HEK293T (cell line): ENCODE measurements around the gene CHAF1B.

Experiments used
- BHLHE40 ChIP-seq: fragments of 450-650 bp; IDR thresholded peaks from 2 replicates; pipeline ENCODE4 v1.6.1; 2016; ENCODE audit warnings: mild to moderate bottlenecking, moderate library complexity, borderline replicate concordance
- FOXA1 ChIP-seq: fragments of 450-650 bp; IDR thresholded peaks from 2 replicates; pipeline ENCODE4 v1.6.1; 2016; ENCODE audit warnings: mild to moderate bottlenecking
- FOXK2 ChIP-seq: fragments of 450-650 bp; IDR thresholded peaks from 2 replicates; pipeline ENCODE4 v1.6.1; 2016; ENCODE audit warnings: mild to moderate bottlenecking
- FOXM1 ChIP-seq: fragments of 450-650 bp; IDR thresholded peaks from 2 replicates; pipeline ENCODE4 v1.6.1; 2017; ENCODE audit warnings: mild to moderate bottlenecking, borderline replicate concordance
- HDGF ChIP-seq: fragments of 450-650 bp; IDR thresholded peaks from 2 replicates; pipeline ENCODE4 v1.6.1; 2017; ENCODE audit warnings: antibody characterized with exemption, borderline replicate concordance
- LEF1 ChIP-seq: fragments of 450-650 bp; IDR thresholded peaks from 2 replicates; pipeline ENCODE4 v1.6.1; 2017; ENCODE audit warnings: mild to moderate bottlenecking, borderline replicate concordance
- NFRKB ChIP-seq: fragments of 450-650 bp; IDR thresholded peaks from 2 replicates; pipeline ENCODE4 v1.6.1; 2016; ENCODE audit warnings: mild to moderate bottlenecking, moderate library complexity
- SP1 ChIP-seq: fragments of 450-650 bp; IDR thresholded peaks from 2 replicates; pipeline ENCODE4 v1.6.1; 2017
- SUZ12 ChIP-seq: fragments of 450-650 bp; IDR thresholded peaks from 2 replicates; pipeline ENCODE4 v1.6.1; 2016; ENCODE audit warnings: mild to moderate bottlenecking
- TF ChIP-seq, protein P1 (sequence below): fragments of 450-650 bp; IDR thresholded peaks from 2 replicates; pipeline ENCODE4 v1.6.1; 2016

DNA sequence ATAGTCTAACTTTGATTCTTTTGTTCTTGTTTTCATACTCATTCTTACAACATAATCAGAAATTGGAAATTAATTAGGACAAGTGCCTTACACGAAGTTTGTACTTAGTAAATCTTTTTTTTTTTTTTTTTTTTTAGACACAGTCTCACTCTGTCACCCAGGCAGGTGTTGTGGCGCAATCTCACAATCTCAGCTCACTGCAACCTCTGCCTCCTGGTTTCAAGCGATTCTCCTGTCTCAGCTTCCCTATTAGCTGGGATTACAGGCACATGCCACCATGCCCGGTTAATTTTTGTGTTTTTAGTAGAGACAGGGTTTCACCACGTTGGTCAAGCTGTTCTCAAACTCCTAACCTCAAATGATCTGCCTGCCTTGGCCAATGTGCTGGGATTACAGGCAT, 12.4 kb downstream of the CHAF1B start:
- TF ChIP-seq FOXM1 (no peak), SP1 (no peak), BHLHE40 (no peak), LEF1 (no peak), SUZ12 (no peak), NFRKB (no peak), HDGF (no peak), FOXK2 (no peak), FOXA1 (no peak)
- TF ChIP-seq, protein P1, sequence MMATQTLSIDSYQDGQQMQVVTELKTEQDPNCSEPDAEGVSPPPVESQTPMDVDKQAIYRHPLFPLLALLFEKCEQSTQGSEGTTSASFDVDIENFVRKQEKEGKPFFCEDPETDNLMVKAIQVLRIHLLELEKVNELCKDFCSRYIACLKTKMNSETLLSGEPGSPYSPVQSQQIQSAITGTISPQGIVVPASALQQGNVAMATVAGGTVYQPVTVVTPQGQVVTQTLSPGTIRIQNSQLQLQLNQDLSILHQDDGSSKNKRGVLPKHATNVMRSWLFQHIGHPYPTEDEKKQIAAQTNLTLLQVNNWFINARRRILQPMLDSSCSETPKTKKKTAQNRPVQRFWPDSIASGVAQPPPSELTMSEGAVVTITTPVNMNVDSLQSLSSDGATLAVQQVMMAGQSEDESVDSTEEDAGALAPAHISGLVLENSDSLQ, result no peak
